ENCODE results near the gene GALNT5. TPM values are rescaled to one million over a fixed set of nuclear protein-coding genes. Genes with fewer than 3 reads are reported as not detected.

GALNT5 gene
- total RNA-seq, 1 experiment from 2014 or later: not detected

DNA sequence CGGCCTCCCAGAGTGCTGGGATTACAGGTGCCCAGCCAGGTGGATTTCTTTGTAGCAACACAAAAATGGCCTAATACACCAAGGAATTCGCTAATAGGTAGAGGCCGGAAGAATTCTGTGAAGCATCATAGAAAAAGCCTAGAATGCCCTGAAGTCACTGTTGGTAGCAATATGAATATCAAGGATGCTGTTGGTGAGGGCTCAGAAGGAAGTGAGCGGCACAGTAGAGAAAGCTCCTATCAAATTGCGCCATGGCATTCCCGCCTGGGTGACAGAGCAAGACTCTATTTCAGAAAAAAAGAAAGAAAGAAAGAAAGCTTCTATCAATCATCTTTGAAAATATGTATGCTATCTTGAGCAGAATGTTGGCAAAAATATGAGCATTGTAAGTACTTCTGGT lies 23.8 kb downstream of the GALNT5 start:
- H3K27me3 ChIP-seq (replicated peaks; ENCODE audit: insufficient read depth, low read depth, low read length, poor library complexity): no peaks in the 10 kb centered on the region
- H3K36me3 ChIP-seq (ENCODE audit: insufficient read depth, low read length, poor library complexity, severe bottlenecking): no peaks in the 10 kb centered on the region
- no peak for DNase-seq (ENCODE audit: low spot score)
- ChIA-PET CTCF (no interaction called here), POLR2A (ENCODE audit: low non-redundant PET) (no interaction called here)
- no peak overlapping the region for H3K27ac ChIP-seq (ENCODE audit: low read depth, low read length, poor library complexity, severe bottlenecking)
- H3K4me3 ChIP-seq (ENCODE audit: low read depth, low read length, poor library complexity, severe bottlenecking): no peak overlapping the region
- intact Hi-C loops (cut with micrococcal nuclease; ENCODE audit: unreplicated experiment): no loop called here
- no peak for TF ChIP-seq EZH2 (IDR thresholded peaks at IDR 0.05; ENCODE audit: borderline replicate concordance, low read depth, low read length, poor library complexity, severe bottlenecking)
- BruUV-seq (replicated peaks): no TSS peak
- no peaks in the 10 kb centered on the region for H3K4me1 ChIP-seq (ENCODE audit: insufficient read depth, low read length, poor library complexity, severe bottlenecking)
- H3K9me3 ChIP-seq (ENCODE audit: low read depth, low read length, poor library complexity, severe bottlenecking): no peaks in the 10 kb centered on the region

DNA sequence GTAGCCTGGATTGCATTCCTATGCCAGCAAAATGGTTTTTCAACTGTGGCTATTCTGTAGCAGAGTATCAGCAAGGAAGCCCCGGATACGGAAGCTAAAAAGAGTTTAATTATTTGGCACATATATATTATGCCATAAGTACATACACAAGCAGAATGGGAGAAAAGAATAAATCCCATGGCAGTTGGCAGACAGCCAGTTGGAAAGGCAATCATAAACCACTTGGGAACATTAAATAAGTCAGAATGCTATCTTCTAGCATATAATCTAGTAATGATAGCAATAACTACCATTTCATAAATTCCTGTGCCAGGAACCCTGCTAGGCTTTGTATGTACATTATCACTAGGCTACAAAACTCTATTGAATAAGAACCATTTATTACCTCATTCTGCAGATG lies 26.0 kb downstream of the GALNT5 start:
- DNase-seq (ENCODE audit: low spot score): peak; percentile 18
- Histone ChIP-seq H3K27ac (ENCODE audit: low read depth, low read length, poor library complexity, severe bottlenecking) (no peak overlapping the region), H3K27me3 (replicated peaks; ENCODE audit: insufficient read depth, low read depth, low read length, poor library complexity) (no peaks in the 10 kb centered on the region), H3K4me3 (ENCODE audit: low read depth, low read length, poor library complexity, severe bottlenecking) (no peak overlapping the region), H3K36me3 (ENCODE audit: insufficient read depth, low read length, poor library complexity, severe bottlenecking) (no peaks in the 10 kb centered on the region), H3K4me1 (ENCODE audit: insufficient read depth, low read length, poor library complexity, severe bottlenecking) (no peaks in the 10 kb centered on the region), H3K9me3 (ENCODE audit: low read depth, low read length, poor library complexity, severe bottlenecking) (no peaks in the 10 kb centered on the region)
- intact Hi-C loops (cut with micrococcal nuclease; ENCODE audit: unreplicated experiment): no loop called here
- BruUV-seq (replicated peaks): no TSS peak
- ChIA-PET CTCF (no interaction called here), POLR2A (ENCODE audit: low non-redundant PET) (no interaction called here)
- TF ChIP-seq EZH2 (IDR thresholded peaks at IDR 0.05; ENCODE audit: borderline replicate concordance, low read depth, low read length, poor library complexity, severe bottlenecking): no peak
- TF ChIP-seq, protein P1, sequence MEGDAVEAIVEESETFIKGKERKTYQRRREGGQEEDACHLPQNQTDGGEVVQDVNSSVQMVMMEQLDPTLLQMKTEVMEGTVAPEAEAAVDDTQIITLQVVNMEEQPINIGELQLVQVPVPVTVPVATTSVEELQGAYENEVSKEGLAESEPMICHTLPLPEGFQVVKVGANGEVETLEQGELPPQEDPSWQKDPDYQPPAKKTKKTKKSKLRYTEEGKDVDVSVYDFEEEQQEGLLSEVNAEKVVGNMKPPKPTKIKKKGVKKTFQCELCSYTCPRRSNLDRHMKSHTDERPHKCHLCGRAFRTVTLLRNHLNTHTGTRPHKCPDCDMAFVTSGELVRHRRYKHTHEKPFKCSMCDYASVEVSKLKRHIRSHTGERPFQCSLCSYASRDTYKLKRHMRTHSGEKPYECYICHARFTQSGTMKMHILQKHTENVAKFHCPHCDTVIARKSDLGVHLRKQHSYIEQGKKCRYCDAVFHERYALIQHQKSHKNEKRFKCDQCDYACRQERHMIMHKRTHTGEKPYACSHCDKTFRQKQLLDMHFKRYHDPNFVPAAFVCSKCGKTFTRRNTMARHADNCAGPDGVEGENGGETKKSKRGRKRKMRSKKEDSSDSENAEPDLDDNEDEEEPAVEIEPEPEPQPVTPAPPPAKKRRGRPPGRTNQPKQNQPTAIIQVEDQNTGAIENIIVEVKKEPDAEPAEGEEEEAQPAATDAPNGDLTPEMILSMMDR (conservative IDR thresholded peaks at IDR 0.05; ENCODE audit: low read depth, low read length): no peak

- intact Hi-C loops (cut with micrococcal nuclease; ENCODE audit: unreplicated experiment): no loop called here
- no peak overlapping the region for H3K4me3 ChIP-seq (ENCODE audit: low read depth, low read length, poor library complexity, severe bottlenecking)
- H3K36me3 ChIP-seq (ENCODE audit: insufficient read depth, low read length, poor library complexity, severe bottlenecking): no peaks in the 10 kb centered on the region
- no peaks in the 10 kb centered on the region for H3K4me1 ChIP-seq (ENCODE audit: insufficient read depth, low read length, poor library complexity, severe bottlenecking)
- TF ChIP-seq, protein P1 (conservative IDR thresholded peaks at IDR 0.05; ENCODE audit: low read depth, low read length): no peak
- TF ChIP-seq EZH2 (IDR thresholded peaks at IDR 0.05; ENCODE audit: borderline replicate concordance, low read depth, low read length, poor library complexity, severe bottlenecking): no peak
- no peaks in the 10 kb centered on the region for H3K9me3 ChIP-seq (ENCODE audit: low read depth, low read length, poor library complexity, severe bottlenecking)
- H3K27ac ChIP-seq (ENCODE audit: low read depth, low read length, poor library complexity, severe bottlenecking): no peak overlapping the region
- DNase-seq (ENCODE audit: low spot score): no peak
- POLR2A ChIA-PET (ENCODE audit: low non-redundant PET): no interaction called here
- BruUV-seq (replicated peaks): no TSS peak
- no peaks in the 10 kb centered on the region for H3K27me3 ChIP-seq (replicated peaks; ENCODE audit: insufficient read depth, low read depth, low read length, poor library complexity)
- CTCF ChIA-PET: no interaction called here
Measured at GRCh38 chr2:157287160-157287559, 29.7 kb downstream of the GALNT5 start.

DNA sequence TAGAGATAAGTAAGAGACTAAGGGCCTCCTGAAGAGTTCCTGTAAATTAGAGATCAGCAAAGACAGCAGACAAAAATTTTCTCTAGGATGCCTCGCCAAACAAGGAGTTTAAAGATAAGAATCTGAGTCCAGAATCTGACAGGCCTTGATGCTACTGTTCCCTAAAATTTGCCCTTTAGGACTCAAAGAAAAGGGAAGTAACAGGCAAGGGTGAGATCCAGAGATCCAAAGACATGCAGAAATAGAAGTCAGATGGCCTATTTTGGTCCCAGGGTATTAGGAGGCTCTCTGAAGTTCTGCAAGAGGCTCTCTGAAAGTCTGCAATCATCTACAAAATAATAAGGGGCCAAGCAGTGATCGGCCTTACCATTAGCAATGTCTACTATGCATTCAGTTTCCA lies 33.0 kb downstream of the GALNT5 start:
- Histone ChIP-seq H3K9me3 (ENCODE audit: low read depth, low read length, poor library complexity, severe bottlenecking) (no peaks in the 10 kb centered on the region), H3K27ac (ENCODE audit: low read depth, low read length, poor library complexity, severe bottlenecking) (no peak overlapping the region), H3K36me3 (ENCODE audit: insufficient read depth, low read length, poor library complexity, severe bottlenecking) (no peaks in the 10 kb centered on the region), H3K4me1 (ENCODE audit: insufficient read depth, low read length, poor library complexity, severe bottlenecking) (no peaks in the 10 kb centered on the region), H3K4me3 (ENCODE audit: low read depth, low read length, poor library complexity, severe bottlenecking) (no peak overlapping the region), H3K27me3 (replicated peaks; ENCODE audit: insufficient read depth, low read depth, low read length, poor library complexity) (no peaks in the 10 kb centered on the region)
- intact Hi-C loops (cut with micrococcal nuclease; ENCODE audit: unreplicated experiment): no loop called here
- no TSS peak for BruUV-seq (replicated peaks)
- ChIA-PET POLR2A (ENCODE audit: low non-redundant PET) (no interaction called here), CTCF (no interaction called here)
- no peak for DNase-seq (ENCODE audit: low spot score)
- TF ChIP-seq, protein P1 (conservative IDR thresholded peaks at IDR 0.05; ENCODE audit: low read depth, low read length): no peak
- no peak for TF ChIP-seq EZH2 (IDR thresholded peaks at IDR 0.05; ENCODE audit: borderline replicate concordance, low read depth, low read length, poor library complexity, severe bottlenecking)

Measured in A673 (cell line).